K562 (cell line): ENCODE measurements around the gene FBXW2. TPM values are rescaled to one million over a fixed set of nuclear protein-coding genes. Genes with fewer than 3 reads are reported as not detected.

Experiments used
- ARID2 ChIP-seq: fragments of 450-650 bp; IDR thresholded peaks from 2 replicates; pipeline ENCODE4 v1.6.1; 2017; ENCODE audit warnings: antibody characterized with exemption, mild to moderate bottlenecking
- CC2D1A ChIP-seq: fragments of 450-650 bp; IDR thresholded peaks from 2 replicates; pipeline ENCODE4 v1.6.1; 2017; ENCODE audit warnings: mild to moderate bottlenecking
- CTCFL ChIP-seq: IDR thresholded peaks from 2 replicates; pipeline ENCODE4 v1.6.1; 2011; ENCODE audit warnings: borderline replicate concordance, low read depth, mild to moderate bottlenecking, moderate library complexity, low read length; ENCODE audit not compliant: insufficient read depth, poor library complexity, severe bottlenecking
- DEAF1 ChIP-seq: fragments of 450-650 bp; formaldehyde crosslinking; IDR thresholded peaks from 2 replicates; pipeline ENCODE4 v1.4.0; 2020; ENCODE audit warnings: mild to moderate bottlenecking, moderate library complexity
- ETV5 ChIP-seq: sonication (generic); formaldehyde crosslinking; IDR thresholded peaks from 2 replicates; pipeline ENCODE4 v1.4.0; 2020; ENCODE audit warnings: low read depth, mild to moderate bottlenecking, missing genetic modification reagents
- KLF16 ChIP-seq: IDR thresholded peaks from 2 replicates; pipeline ENCODE4 v1.6.1; 2016; ENCODE audit warnings: antibody characterized with exemption
- SP1 ChIP-seq: sonication (generic); formaldehyde crosslinking; IDR thresholded peaks from 2 replicates; pipeline ENCODE4 v1.8.1; 2022; ENCODE audit warnings: mild to moderate bottlenecking, missing genetic modification reagents
- STAG1 ChIP-seq: sonication (generic); formaldehyde crosslinking; IDR thresholded peaks from 2 replicates; pipeline ENCODE4 v1.5.0; 2020; ENCODE audit warnings: missing genetic modification reagents, borderline replicate concordance
- TBP ChIP-seq: optimal IDR thresholded peaks from 2 replicates; pipeline ENCODE3; 2011; ENCODE audit warnings: low read depth, low read length, improper control_type of control experiment
- polyA plus RNA-seq, 8 experiments: library from polyadenylated mRNA; depleted of rRNA in 4 of 8; stranded (reverse) in 5 of 8; unstranded in 3 of 8; fragments of >200 nt; fragmentation: Nextera tagmentation in 2 of 8; fragmentation: Illumina TruSeq in 1 of 8; extraction: Ambion mirVana in 2 of 8; extraction: Trizol in 1 of 8; gene quantifications; 2 replicates each; pipeline versions ENCODE4 v1.2.1 to v1.2.3, GENCODE V29; 2011 to 2014; ENCODE audit warnings: inconsistent platforms in 1 of 8, missing spikeins in 1 of 8
- total RNA-seq, 7 experiments: library from RNA; depleted of rRNA in 6 of 7; stranded (reverse); fragments of >200 nt in 6 of 7; fragmentation: Illumina TruSeq in 2 of 7; extraction: Trizol in 2 of 7; gene quantifications; 2 replicates each; pipeline versions ENCODE4 v1.2.1 to v1.2.3, GENCODE V29; 2011 to 2021; ENCODE audit warnings: low replicate concordance in 1 of 7
- TF ChIP-seq, protein P1 (sequence below), 2 experiments: fragments of 450-650 bp; formaldehyde crosslinking in 1 of 2; IDR thresholded peaks; 2 replicates each; pipeline versions ENCODE4 v1.4.0 to v1.6.1; 2014 to 2020; ENCODE audit warnings: mild to moderate bottlenecking in 2 of 2, borderline replicate concordance in 1 of 2, low read depth in 1 of 2
- TF ChIP-seq, protein P2 (sequence below): fragments of 450-650 bp; IDR thresholded peaks from 2 replicates; pipeline ENCODE4 v1.6.1; 2016; ENCODE audit warnings: mild to moderate bottlenecking

The FBXW2 gene
- total and polyA plus RNA-seq, 9 of the 15 experiments (the other 6 are each of a cell fraction or from before 2014, with no cell fraction given): 2.5 to 57.8 (median 28.1) TPM

DNA sequence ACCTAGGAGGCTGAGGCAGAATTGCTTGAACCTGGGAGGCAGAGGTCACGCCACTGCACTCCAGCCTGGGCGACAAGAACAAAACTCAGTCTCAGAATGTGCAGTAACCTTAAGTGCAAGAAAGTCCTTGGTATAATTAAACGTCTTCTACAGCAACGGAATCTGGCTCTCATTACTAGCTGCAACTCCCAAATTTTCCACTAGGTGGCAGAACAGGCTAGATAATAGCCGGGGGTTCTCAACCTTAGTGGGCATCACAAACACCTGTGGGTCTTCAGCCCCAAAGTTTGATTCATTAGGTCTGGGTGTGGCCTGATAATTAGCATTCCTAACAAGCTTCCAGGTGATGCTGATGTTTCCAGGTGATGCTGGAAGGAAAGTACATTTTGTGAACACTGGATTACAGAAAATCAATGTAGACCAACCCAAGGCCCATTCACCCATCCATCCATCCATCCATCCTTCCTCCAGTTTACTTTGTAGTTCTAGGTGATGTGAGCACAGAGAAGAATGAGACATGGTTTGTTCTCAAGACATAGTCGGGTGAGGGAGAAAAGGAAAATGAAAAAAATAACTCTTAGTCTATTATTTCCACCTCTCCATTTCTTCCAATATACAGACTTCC is 37.3 kb downstream of the FBXW2 start (continued):
- TF ChIP-seq, protein P1, sequence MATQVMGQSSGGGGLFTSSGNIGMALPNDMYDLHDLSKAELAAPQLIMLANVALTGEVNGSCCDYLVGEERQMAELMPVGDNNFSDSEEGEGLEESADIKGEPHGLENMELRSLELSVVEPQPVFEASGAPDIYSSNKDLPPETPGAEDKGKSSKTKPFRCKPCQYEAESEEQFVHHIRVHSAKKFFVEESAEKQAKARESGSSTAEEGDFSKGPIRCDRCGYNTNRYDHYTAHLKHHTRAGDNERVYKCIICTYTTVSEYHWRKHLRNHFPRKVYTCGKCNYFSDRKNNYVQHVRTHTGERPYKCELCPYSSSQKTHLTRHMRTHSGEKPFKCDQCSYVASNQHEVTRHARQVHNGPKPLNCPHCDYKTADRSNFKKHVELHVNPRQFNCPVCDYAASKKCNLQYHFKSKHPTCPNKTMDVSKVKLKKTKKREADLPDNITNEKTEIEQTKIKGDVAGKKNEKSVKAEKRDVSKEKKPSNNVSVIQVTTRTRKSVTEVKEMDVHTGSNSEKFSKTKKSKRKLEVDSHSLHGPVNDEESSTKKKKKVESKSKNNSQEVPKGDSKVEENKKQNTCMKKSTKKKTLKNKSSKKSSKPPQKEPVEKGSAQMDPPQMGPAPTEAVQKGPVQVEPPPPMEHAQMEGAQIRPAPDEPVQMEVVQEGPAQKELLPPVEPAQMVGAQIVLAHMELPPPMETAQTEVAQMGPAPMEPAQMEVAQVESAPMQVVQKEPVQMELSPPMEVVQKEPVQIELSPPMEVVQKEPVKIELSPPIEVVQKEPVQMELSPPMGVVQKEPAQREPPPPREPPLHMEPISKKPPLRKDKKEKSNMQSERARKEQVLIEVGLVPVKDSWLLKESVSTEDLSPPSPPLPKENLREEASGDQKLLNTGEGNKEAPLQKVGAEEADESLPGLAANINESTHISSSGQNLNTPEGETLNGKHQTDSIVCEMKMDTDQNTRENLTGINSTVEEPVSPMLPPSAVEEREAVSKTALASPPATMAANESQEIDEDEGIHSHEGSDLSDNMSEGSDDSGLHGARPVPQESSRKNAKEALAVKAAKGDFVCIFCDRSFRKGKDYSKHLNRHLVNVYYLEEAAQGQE (IDR thresholded peaks at IDR 0.05; ENCODE audit: borderline replicate concordance): peak; percentile 82
- TF ChIP-seq, protein P1 (CRISPR knock-in tag; IDR thresholded peaks at IDR 0.05; ENCODE audit: low read depth): no peak
- peak; percentile 29 for TF ChIP-seq TBP
- TF ChIP-seq, protein P2, sequence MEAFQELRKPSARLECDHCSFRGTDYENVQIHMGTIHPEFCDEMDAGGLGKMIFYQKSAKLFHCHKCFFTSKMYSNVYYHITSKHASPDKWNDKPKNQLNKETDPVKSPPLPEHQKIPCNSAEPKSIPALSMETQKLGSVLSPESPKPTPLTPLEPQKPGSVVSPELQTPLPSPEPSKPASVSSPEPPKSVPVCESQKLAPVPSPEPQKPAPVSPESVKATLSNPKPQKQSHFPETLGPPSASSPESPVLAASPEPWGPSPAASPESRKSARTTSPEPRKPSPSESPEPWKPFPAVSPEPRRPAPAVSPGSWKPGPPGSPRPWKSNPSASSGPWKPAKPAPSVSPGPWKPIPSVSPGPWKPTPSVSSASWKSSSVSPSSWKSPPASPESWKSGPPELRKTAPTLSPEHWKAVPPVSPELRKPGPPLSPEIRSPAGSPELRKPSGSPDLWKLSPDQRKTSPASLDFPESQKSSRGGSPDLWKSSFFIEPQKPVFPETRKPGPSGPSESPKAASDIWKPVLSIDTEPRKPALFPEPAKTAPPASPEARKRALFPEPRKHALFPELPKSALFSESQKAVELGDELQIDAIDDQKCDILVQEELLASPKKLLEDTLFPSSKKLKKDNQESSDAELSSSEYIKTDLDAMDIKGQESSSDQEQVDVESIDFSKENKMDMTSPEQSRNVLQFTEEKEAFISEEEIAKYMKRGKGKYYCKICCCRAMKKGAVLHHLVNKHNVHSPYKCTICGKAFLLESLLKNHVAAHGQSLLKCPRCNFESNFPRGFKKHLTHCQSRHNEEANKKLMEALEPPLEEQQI: no peak
- TF ChIP-seq SP1 (CRISPR knock-in tag): peak; percentile 52; the same call in 1 of the 2 replicates
- TF ChIP-seq CTCFL: peak; percentile 20
- peak; percentile 66; the same call in 1 of the 2 replicates for TF ChIP-seq CC2D1A
- 0 out of 2 replicates have a peak, but pooled peaks have one; percentile 5 for TF ChIP-seq KLF16
- 0 out of 2 replicates have a peak, but pooled peaks have one; percentile 46 for TF ChIP-seq ETV5 (CRISPR knock-in tag)
- TF ChIP-seq STAG1 (CRISPR knock-in tag): peak; percentile 57; the same call in 1 of the 2 replicates
- TF ChIP-seq DEAF1 (CRISPR knock-in tag): peak; percentile 93
- peak; percentile 60; the same call in 1 of the 2 replicates for TF ChIP-seq ARID2
- TF ChIP-seq, all 486 proteins: peak for 16
